Stimulated activated CD8-positive, alpha-beta memory T cell treated with anti-CD3 and anti-CD28 coated beads, Interleukin-4, amount 100 ng/mL, for 1 hour (primary cell): ENCODE results near the gene TRAF3.
"Not testable (repeated sequence)": the region's sequence is repeated elsewhere in the genome, so short reads cannot be mapped to it uniquely, and the experiment has no call there.

ENCODE experiments used
- DNase-seq, 2 donors: peaks; one replicate each; pipeline ENCODE4 v3.0.0-alpha.2; 2020; ENCODE audit warnings: low read depth in 2 of 2, low spot score in 1 of 2

TRAF3 gene

DNA sequence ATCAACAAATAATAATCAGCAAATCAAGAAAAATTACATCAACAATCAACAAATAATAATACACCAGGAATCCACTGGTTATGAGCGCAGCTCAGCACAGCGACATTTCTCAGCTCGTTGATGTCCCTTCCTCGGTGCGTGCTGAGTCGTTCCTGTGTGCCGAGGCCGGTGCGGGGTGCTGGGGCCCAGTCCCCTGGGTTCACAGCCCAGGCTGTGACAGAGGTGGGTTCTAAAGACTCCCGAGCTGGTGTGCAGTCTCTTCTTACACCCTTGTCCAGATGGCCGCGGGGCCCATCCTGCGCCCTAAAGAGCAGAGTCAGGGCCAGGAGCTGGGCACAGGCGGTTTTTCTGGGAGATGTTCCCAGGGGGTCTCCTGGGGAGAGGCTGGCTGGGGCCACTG, 26.9 kb upstream of the TRAF3 start:
- no peak for DNase-seq

DNA sequence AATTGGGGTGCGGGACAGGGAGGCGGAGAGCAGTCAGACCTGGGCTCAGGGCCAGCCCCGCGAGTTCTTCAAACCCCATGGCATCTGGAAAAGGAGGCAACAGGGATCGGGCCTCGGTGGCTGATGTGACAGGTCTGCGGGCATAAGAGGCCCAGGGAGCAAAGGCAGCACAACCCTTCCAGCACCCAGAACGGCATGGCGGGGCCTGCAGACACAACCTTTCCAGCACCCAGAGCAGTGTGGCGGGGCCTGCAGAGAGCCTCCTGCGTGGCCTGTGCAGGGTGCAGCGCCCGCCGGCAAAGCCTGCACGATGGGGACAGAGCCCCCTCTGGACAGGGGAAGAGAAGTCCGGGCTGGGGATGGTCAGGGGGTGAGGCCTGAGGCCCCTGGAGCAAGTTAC, 26.2 kb upstream of the TRAF3 start:
- no peak for DNase-seq

DNA sequence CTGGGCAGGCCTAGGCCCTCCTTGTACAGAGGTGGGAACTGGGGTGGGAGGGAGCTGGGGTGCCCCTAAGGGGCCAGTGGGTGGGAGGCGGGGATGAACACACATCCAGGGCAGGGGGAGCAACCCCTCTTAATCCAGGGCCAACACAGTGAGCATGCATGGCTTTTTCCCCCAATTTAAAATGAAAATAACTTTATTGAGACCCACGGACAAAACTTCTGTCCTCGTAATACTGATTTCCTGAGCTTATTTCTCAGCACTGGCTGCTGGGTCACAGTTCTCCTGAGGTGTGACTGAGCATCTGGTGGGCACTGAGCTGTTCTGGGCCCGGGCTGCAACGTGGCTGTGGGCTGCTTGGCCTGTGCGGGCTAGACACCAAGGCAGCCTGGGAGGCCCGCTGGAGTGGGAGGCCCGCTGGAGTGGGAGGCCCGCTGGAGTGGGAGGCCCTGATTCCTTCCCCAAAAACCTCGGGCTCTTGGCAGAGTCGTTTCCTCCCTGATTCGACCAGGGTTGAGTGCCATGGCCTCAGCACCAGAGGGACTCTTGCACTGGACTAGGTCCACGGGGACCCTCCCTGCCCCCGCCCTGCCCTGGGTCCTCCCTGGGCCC, 24.9 kb upstream of the TRAF3 start:
- no peak for DNase-seq

DNA sequence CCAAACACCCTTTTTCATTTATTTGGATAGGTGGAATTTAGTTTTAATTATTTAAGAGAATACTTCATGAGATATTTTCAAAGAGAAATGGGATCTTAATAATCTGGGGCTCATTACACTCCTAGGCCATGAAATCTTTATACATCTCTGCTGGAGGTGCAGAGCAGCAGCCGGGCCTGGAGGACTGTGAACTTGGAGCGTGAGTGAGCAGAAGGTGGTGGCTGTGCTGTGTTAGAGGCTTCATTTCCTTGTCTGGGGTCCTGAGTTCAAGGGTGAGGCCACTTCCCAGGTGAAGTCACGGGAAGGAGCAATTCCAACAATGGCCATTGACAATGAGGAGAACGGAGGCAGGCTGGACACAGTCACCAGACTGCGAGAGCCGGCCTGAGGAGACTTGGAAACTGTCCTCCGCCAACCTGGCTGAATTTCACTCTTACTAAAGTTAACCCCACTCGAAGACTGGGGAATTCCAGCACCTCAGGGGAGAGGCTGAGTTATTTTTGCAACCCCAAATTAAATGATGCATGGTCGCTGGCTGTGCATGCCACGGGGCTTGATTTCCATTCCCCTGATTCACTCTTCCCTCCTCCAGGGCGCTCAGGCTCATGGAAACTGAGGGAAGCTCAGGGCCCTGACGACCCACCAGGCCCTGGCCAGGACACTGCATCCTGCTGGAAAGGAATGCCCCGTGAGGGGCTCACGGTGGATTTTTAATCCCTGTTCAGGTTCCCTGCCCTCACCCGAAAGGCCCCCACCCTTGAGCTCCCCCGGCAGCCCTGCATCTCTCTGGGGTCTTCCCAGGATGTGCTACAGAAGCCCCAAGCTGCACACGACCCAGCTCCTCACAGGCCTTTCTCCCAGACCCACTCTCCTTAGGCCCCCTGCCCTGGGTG, 22.6 kb upstream of the TRAF3 start:
- DNase-seq, result no peak

DNA sequence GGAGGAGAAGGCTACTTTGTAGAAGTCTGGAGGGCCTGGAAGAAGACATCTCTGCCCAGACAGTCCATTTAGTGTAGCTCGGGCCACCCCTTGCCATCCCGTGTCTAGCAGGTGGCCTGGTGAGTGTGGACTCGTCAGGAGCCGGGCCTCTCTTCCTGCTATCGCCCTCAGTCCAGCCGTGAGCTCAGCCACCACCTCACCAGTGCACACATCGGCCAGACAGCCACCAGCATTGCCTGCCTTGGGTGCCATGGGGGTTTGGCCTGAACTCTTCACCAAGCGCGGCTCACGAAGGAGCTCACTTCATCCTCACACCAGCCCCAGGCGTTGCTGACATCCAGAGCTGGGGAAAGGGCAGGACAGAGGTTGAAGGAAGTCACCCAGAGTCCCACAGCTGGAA, 19.6 kb upstream of the TRAF3 start:
- no peak for DNase-seq

DNA sequence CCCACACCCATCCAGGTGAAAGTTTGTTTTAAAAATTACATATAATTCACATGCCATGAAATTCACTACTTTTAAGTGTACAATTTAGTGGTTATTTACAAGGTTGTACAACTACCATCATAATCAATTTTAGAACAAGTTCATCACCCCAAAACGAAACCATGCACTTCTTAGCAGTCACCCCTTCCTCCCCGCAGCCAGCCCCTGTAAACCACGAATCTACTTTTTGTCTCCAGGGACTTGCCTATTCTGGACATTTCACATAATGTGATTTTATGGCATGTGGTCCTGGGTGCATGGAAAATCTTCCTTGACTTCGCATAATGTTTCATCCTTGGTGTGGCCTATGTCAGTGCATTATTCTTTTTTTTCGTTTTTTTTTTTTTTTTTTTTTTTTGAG, 19.2 kb upstream of the TRAF3 start:
- DNase-seq, result no peak

DNA sequence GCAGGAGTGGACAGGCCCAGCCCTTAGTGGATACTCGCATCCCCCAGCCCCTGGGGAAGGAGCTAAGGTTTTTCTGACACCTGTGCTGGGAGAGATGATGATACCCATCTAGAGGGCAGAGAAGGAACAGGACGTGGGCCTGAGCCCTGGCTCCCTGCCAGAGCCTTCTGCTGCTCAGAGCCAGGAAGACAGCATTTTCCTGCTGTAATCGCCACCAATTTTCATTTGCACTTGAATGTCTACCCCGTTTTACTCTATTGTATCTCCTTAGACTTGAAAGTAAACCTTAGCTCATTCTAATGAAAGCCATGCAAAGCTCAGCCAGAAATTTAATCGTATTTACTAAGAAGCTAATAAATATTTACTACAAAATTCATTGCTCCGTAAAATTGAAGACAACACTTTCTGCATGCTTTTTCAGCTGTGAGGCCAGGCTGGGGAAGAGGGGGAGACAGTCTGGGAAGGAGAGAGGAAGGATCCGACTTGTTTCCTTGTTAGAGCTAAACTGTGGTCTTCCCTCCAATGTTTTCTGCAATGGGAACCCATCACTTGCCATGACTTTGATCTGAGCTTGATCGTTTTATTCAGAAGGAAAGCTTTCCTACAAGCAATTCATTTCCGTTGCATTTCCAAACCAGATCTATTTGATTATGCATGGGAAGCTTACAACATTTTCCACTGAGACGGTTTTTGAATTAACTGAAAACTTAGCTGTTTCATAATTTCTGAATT, 17.6 kb upstream of the TRAF3 start:
- no peak for DNase-seq

DNA sequence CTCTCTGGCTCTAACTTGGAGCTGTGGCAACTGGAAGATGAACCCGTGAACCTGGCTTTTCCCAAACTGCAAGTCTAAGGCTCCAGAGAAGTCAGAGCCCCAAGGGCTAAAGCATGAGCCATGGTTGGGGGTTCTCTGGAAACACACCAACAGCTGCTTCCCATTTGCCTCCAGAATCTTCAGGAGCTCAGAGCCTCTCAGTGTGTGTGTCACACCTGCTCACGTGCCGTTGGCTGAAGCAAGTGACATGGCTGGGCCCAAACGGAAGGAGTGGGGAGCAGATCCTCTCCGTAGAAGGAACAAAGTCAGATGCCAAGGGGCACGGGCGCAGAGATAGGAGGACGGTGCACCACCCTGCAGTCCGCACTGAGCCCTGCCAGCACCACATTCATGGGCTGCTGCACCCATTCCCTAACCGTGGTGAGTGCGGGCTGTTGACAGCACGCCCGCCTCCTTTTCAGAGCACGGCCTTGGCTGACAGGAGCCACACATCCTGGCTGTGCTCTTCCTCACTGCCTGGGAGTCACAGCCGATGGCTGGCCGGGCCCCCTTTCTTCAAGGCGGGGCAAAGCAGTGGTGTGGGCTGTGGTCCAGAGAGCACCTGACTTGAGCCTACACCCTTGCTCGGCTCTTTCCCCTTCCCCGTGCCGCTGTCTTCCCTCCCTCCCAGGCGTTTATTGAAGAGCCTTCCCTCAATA, 16.6 kb upstream of the TRAF3 start:
- no peak for DNase-seq

DNA sequence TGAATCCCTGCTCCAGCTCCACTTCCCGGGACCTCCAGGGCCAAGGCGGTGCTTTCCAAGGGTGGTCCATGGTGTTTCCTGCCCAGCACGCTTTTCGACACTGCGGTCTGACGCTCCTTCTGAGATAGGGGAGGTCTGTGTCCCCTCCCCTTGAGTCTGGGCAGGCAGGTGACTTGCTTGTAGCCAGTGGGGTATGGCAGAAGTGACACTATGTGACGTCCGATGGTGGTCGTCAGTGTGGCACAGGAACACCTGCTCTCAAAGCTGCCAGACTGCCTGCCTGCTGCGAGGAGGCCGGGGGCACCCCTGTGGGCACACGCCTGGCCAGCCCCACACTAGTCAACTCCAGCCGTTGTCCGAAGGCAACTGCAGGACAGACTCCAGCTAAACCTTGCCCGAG, 16.0 kb upstream of the TRAF3 start:
- no peak for DNase-seq

DNA sequence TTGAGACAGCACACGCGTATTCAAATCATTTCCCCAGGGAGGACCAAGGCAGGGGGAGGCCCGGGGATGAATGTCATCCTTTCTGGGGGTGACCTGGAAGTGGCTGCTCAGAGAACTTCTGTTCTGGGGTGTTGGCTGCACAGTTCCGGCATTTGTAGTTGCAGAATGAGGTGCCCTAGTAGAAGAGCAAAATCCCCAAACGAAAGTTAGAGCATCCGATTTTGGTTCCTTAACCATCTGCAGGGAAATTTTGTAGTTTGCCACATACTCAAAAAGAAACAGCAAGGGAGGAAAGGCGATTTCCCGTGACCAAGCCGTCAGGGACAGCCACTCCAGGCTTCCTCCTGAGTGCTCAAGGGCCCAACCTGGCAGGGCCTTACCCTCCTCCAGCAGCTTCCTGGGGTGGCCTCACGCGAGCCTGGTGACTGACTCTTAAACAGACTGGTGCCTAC, 13.0 kb upstream of the TRAF3 start:
- no peak for DNase-seq

DNA sequence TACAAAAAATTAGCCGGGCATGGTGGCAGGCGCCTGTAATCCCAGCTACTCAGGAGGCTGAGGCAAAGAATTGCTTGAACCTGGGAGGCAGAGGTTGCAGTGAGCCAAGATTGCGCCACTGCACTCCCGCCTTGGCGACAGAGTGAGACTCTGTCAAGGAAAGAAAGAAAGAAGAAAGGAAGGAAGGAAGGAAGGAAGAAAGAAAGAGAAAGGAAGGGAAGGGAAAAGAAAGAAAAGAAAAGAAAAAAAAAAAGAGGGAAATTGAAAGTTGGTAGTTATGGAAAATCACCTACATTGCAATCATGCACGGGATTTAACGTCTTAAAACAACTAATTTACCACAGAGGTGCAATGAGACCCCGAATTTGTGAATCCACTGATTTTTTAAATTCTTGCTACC, 11.5 kb upstream of the TRAF3 start:
- not testable (repeated sequence) for DNase-seq

DNA sequence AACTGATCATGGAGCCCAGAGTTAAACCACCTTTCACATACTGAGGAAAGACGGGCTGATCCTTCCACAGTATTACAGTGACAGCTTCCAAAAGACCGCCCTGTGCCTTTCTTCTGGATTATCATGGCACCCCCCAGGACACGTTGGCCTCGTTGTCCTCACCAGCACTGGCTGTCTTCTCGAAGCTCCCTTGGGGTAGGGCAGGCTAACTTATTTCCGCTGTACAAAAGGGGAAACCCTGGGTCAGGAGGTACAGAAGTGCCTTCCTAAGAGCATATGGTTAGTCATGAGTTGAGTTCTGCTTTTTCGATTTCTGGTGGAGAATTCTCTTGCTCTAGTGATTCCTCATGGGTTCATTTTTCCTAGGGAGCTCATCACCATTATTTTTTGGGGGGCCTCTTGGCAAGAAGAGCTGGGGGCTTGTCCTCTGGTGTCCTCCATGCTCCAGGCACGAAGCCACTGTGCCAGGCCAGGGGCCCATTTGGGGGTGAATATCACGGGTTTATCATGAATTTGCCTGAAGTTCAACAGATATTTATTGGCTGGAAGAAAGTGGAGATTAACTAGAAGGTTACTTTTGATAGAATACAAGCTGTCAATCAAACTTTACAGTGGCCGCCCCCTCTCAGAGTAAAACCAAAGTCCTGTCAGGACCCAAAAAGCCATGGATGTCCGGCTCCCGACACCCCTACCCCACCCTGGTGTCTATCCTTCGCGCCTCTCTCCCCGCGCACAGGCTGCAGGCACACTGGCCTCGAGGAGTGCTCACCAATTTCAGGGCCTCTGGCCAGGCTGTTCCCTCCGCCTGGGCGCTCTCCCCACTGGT, 8.8 kb upstream of the TRAF3 start:
- DNase-seq, result no peak

DNA sequence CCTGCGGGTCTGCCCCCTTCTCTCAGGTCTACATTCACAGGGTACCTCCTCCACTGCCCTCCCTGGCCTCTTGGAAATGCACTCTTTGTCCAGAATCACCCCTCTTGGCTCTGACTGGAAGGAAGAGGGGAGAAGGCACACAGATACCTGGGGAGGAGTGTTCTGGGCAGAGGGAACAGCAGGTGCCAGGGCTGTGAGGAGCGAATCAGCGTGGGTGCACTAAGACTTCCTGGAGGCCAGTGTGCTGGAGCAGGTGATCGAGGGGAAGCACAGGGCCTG, 8.3 kb upstream of the TRAF3 start:
- no peak for DNase-seq

DNA sequence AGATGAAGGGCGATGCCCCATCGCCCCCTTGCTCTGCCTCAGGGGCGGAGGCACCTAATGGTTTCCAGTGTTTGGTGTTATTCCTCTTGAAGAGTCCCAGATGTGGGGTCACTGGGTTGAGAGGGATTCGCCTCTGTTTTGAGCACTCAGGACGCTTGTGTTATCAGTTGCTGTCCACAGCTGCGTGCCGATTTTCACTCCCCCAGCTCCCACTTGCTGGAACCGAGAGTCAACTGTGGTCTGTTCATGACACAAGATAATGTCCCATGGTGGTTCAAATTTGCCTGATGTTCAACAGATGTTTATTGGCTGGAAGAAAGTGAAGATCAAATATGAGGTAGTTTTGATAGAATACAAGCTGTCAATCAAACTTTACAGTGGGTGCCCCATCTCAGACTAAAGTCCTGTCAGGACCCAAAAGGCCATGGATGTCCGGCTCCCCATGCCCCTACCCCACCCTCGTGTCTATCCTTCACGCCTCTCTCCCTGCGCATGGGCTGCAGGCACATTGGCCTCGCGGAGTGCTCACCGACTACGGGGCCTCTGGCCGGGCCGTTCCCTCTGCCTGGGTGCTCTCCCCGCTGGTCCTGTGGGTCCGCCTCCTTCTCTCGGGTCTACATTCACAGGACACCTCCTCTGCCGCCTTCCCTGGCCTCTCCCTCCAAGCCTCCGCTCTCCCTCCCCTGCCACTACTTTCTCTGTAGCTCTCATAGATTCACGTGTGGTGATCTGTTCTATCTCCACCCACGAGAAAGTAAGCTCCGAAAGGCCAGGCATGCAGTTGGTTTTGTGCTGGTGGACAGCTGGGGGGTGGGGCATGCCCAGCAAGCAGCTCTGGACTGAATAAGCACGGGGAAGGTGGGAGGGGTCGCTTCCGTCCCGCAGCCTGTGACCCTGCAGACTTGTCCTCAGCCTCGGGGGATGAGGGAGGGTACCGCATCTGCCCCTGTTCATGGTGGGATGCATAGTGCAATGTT, 6.8 kb upstream of the TRAF3 start:
- DNase-seq, result no peak

DNA sequence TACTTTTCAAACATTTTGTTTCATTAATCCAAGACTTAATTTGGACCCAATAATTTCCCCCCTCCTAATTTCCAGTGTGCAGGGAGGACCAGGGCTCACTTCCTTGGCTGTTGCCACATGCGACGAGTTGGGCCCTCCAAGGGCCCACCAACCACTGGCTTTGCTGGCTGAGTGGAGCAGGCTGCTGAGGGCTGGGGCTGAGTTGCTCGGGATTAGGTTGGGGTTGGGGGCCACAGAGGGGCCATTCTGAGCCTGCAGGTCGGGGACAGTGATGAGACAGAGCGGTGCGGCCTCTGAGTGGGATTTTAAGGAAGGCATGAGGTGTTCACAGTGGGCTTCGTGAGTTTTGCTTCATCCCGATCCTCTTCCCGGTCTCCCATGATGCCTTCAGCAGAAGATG, 6.1 kb upstream of the TRAF3 start:
- DNase-seq, result no peak

DNA sequence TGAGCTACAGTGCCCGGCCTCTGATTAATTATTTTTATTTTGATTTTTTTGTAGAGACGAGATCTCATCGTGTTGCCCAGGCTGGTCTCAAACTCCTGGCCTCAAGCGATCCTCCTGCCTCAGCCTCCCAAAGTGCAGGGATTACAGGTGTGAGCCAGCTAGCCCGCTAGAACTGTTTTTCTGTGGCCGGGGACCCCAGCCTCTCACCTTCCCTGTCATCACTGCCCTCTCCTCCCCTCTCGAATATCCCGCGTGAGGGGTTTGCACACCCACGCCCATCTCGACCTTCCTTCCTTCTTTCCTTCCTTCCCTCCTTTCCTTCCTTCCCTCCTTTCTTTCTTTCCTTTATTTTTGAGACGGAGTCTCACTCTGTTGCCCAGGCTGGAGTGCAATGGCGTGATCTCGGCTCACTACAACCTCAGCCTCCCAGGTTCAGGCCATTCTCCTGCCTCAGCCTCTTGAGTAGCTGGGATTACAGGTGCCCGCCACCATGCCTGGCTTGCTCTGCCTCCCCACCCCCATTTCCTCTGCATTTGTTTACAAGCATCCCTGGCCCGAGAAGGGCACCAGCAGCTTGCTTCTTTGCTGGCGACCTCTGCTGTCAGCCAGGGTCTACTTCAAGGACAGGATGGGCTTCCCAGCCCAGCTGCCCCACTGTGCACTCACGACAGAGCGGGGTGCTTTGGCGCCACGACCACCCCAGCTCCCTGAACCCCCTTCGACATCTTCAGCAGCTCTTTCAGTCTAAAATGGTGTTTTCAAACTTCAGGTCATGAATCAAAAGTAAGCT, 4.3 kb upstream of the TRAF3 start:
- no peak for DNase-seq

DNA sequence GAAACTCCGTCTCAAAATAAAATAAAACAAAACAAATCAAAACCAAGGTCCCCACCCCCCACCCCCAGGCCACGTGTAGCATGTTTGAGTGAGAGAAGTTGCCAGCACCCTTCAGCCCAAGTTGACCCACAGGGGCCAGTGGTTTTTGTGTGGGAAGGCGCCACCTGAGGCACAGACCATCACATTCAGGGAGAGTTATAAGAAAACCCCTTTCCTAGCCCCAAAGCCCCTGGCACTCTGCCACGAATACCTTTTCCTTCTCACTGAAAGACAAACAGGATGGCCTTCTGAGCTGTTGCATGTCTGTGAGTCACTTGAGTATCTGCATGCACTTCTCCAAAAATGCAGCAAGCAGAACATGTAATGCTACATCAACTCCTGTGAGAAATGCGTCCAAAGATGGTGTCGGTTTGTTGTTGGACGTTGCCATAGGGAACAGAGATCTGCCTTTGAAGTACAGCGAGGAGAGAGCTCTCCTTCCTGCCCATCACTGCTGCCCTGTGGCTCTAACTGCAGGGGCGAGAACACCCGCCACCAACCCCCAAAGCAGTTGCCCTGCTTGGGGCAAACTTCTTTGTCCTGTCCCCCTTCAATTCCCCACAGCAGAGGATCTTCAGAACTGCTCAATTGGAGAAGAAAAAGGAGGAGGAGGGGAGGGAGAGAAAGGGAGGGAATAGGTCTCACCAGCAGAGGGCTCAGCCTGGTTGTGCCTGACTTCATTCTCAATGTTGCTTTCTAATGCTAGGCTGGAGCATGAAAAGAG, 2.7 kb upstream of the TRAF3 start:
- DNase-seq, result no peak
